Common myeloid progenitor, CD34-positive (primary cell): ENCODE results near the gene CRP.

ENCODE experiments used
- CTCF ChIA-PET: fragments of 350-600 bp; sonication (Branson Sonifier 250); formaldehyde crosslinking; loops from one replicate; lab custom pipeline; 2021; ENCODE audit warnings: antibody characterized with exemption; lab: Charles Lee
- POLR2A ChIA-PET: fragments of 350-600 bp; sonication (Branson Sonifier 250); formaldehyde crosslinking; loops from one replicate; lab custom pipeline; 2021; ENCODE audit warnings: antibody characterized with exemption; lab: Charles Lee
- DNase-seq, 3 donors: peaks; one replicate each; pipeline versions ENCODE4 v3.0.0 to v3.0.0-alpha.2; 2013
- H3K27ac ChIP-seq, 2 experiments: 1 replicate in 1 of 2; 2 replicates in 1 of 2; pipeline ENCODE4 v1.7.0; 2013; ENCODE audit warnings: inconsistent platforms in 2 of 2, low read length in 2 of 2, mild to moderate bottlenecking in 2 of 2, low read depth in 1 of 2, moderate library complexity in 1 of 2; ENCODE audit not compliant: severe bottlenecking in 2 of 2, insufficient read depth in 1 of 2, poor library complexity in 1 of 2
- H3K27me3 ChIP-seq, 5 experiments: replicated peaks in 2 of 5; 1 replicate in 3 of 5; 2 replicates in 2 of 5; pipeline versions ENCODE4 v1.6.1 to v1.7.0; 2013; ENCODE audit warnings: low read length in 4 of 5, mild to moderate bottlenecking in 2 of 5, moderate library complexity in 2 of 5, inconsistent platforms in 1 of 5; ENCODE audit not compliant: insufficient read depth in 5 of 5, control insufficient read depth in 4 of 5
- H3K36me3 ChIP-seq, 4 experiments: 1 replicate in 2 of 4; 2 replicates in 2 of 4; pipeline versions ENCODE4 v1.6.1 to v1.7.0; 2013; ENCODE audit warnings: low read length in 3 of 4, control low read depth in 1 of 4, mild to moderate bottlenecking in 1 of 4; ENCODE audit not compliant: control insufficient read depth in 4 of 4, insufficient read depth in 4 of 4
- H3K4me1 ChIP-seq, 4 experiments: 1 replicate in 3 of 4; 2 replicates in 1 of 4; pipeline versions ENCODE4 v1.6.1 to v1.7.1; 2013; ENCODE audit warnings: low read length in 3 of 4, mild to moderate bottlenecking in 3 of 4, control low read depth in 1 of 4, inconsistent platforms in 1 of 4, moderate library complexity in 1 of 4; ENCODE audit not compliant: control insufficient read depth in 4 of 4, insufficient read depth in 4 of 4; ENCODE audit errors: control extremely low read depth in 1 of 4
- H3K4me3 ChIP-seq, 7 experiments: 1 replicate in 4 of 7; 2 replicates in 3 of 7; pipeline versions ENCODE4 v1.5.1 to v1.7.0; 2013; ENCODE audit warnings: mild to moderate bottlenecking in 7 of 7, low read length in 6 of 7, moderate library complexity in 6 of 7, inconsistent platforms in 2 of 7, low read depth in 2 of 7, control low read depth in 1 of 7; ENCODE audit not compliant: insufficient read depth in 4 of 7, control insufficient read depth in 1 of 7; ENCODE audit errors: extremely low read depth in 1 of 7
- H3K9me3 ChIP-seq, 5 experiments: 1 replicate in 4 of 5; 2 replicates in 1 of 5; pipeline versions ENCODE4 v1.6.1 to v1.7.1; 2013; ENCODE audit warnings: low read length in 4 of 5, mild to moderate bottlenecking in 2 of 5, inconsistent platforms in 1 of 5, low read depth in 1 of 5, moderate library complexity in 1 of 5; ENCODE audit not compliant: control insufficient read depth in 4 of 5, insufficient read depth in 2 of 5; ENCODE audit errors: control extremely low read depth in 1 of 5
- WGBS: methylation state at CpG from one replicate; pipeline ENCODE4 v1.1.5; 2013; ENCODE audit not compliant: insufficient coverage; 5-methylcytosine and 5-hydroxymethylcytosine counted together

Gene CRP

DNA sequence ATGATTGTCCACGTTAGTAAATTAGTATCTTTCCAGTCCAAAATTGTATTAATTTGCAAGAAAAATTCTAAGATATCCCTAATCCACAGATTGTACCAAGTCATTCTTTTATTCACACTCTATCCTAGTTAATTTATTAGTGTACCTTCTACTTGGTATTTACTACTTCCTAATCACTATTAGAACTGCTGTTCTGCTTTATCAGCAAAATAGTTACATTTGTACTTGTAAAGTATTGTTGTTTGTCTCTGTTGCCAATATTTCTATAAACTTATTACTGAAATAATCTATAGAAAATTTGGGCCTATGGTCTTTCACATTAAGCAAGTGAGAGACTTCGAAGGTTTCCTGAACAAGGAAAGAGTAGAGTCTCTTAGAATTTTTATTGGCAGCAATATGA, 5.6 kb upstream of the CRP start:
- H3K27ac ChIP-seq: no peak overlapping the region
- no peak for DNase-seq
- H3K4me1 ChIP-seq: no peaks in the 10 kb centered on the region
- H3K9me3 ChIP-seq: peaks cover 2 to 36% (median 16%) of the 10 kb centered on the region in 5 experiments
- no peaks in the 10 kb centered on the region for H3K36me3 ChIP-seq
- CTCF ChIA-PET: no interaction called here
- 80% methylated on average over 1 of the region's 2 CpGs for WGBS
- H3K4me3 ChIP-seq: no peak overlapping the region
- POLR2A ChIA-PET: no interaction called here
- no peaks in the 10 kb centered on the region for H3K27me3 ChIP-seq

- CTCF ChIA-PET: no interaction called here
- 100% methylated on average over 1 of the region's 1 CpG for WGBS
Observed at GRCh38 chr1:159715855-159716254, 1.5 kb upstream of the CRP start.

DNA sequence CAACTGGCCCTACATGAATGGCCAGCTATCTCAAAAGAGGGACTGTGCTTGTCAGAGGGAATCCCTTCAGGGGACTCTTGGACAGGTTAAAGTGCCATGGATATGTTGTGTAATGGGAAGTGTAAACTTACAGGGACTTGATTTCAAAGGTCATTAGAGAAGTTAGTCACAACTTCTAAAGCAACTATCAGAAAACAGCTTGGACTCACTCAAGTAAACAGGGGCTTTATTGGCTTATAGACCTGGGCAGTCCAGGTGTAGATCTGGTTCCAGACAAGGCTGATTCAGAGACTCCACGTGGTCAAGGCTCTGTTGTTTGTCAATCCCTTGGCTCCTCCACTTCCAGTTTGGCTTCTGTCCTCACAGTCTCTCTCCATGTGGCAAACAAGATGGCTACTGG, 2.3 kb downstream of the CRP start:
- no peaks in the 10 kb centered on the region for H3K9me3 ChIP-seq
- no peak for DNase-seq
- ChIA-PET CTCF (no interaction called here), POLR2A (no interaction called here)
- H3K27me3 ChIP-seq: no peaks in the 10 kb centered on the region
- H3K36me3 ChIP-seq: no peaks in the 10 kb centered on the region
- no peak overlapping the region for H3K4me3 ChIP-seq
- H3K4me1 ChIP-seq: peaks cover 0 to 9% (median 0%) of the 10 kb centered on the region in 4 experiments
- 100% methylated on average over 1 of the region's 1 CpG for WGBS
- no peak overlapping the region for H3K27ac ChIP-seq

More at GRCh38 chr1:159715855-159716254, 1.5 kb upstream of the CRP start:
- Histone ChIP-seq H3K27me3 (no peaks in the 10 kb centered on the region), H3K9me3 (peaks cover 0 to 20% (median 11%) of the 10 kb centered on the region in 5 experiments), H3K27ac (no peak overlapping the region), H3K4me1 (no peaks in the 10 kb centered on the region), H3K4me3 (no peak overlapping the region), H3K36me3 (no peaks in the 10 kb centered on the region)
- no peak for DNase-seq
- POLR2A ChIA-PET: no interaction called here

GRCh38 chr1:159707472-159708260, 6.7 kb downstream of the CRP start:
- Histone ChIP-seq H3K27me3 (no peaks in the 10 kb centered on the region), H3K4me3 (no peak overlapping the region)
- POLR2A ChIA-PET: interaction anchor here (1.0 kb wide), 1 partner anchor 12 kb away, joined by 3 read pairs; no protein-coding TSS in a partner anchor

DNA sequence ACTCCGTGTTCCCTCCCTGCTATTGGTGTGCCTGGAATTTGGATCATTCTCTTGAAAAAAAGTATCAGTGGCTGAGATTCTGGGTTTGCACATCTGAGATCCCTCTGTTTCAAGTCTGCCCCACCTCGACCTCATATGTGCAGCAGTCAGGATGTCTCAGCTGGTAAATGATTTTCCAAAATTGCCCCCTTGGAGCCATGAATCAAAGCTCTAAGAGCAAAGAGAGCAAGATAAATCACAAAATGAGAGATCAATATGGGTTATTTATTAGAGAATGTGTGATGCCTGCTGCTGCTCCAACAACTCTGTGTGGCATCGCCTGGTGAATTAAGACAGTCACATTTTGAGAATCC, 8.5 kb downstream of the CRP start:
- WGBS: 67% methylated on average over 3 of the region's 3 CpGs
- CTCF ChIA-PET: no interaction called here
- Histone ChIP-seq H3K27me3 (no peaks in the 10 kb centered on the region), H3K4me1 (peaks cover 0 to 9% (median 0%) of the 10 kb centered on the region in 4 experiments), H3K4me3 (no peak overlapping the region), H3K27ac (no peak overlapping the region), H3K36me3 (no peaks in the 10 kb centered on the region), H3K9me3 (no peaks in the 10 kb centered on the region)
- no peak for DNase-seq
- POLR2A ChIA-PET: no interaction called here

More at GRCh38 chr1:159707472-159708260, 6.7 kb downstream of the CRP start:
- no peaks in the 10 kb centered on the region for H3K36me3 ChIP-seq
- H3K9me3 ChIP-seq: no peaks in the 10 kb centered on the region
- CTCF ChIA-PET: no interaction called here
- H3K27ac ChIP-seq: no peak overlapping the region
- WGBS: 75% methylated on average over 1 of the region's 6 CpGs
- DNase-seq: peak; percentile 4 to 79 (median 73)
- H3K4me1 ChIP-seq: peaks cover 0 to 9% (median 0%) of the 10 kb centered on the region in 4 experiments

- no peak for DNase-seq
- Histone ChIP-seq H3K4me3 (no peak overlapping the region), H3K4me1 (peaks cover 0 to 9% (median 0%) of the 10 kb centered on the region in 4 experiments), H3K36me3 (no peaks in the 10 kb centered on the region), H3K9me3 (no peaks in the 10 kb centered on the region), H3K27ac (no peak overlapping the region), H3K27me3 (no peaks in the 10 kb centered on the region)
- POLR2A ChIA-PET: no interaction called here
- CTCF ChIA-PET: no interaction called here
- WGBS: 96% methylated on average over 5 of the region's 7 CpGs
Observed at GRCh38 chr1:159705251-159705903, 9.0 kb downstream of the CRP start.

GRCh38 chr1:159704481-159704880, 9.9 kb downstream of the CRP start:
- WGBS: 100% methylated on average over 1 of the region's 1 CpG
- DNase-seq: no peak

More at GRCh38 chr1:159704481-159704880, 9.9 kb downstream of the CRP start:
- Histone ChIP-seq H3K4me3 (no peak overlapping the region), H3K27me3 (no peaks in the 10 kb centered on the region), H3K27ac (no peak overlapping the region), H3K4me1 (peaks cover 0 to 9% (median 0%) of the 10 kb centered on the region in 4 experiments), H3K36me3 (no peaks in the 10 kb centered on the region), H3K9me3 (no peaks in the 10 kb centered on the region)
- POLR2A ChIA-PET: no interaction called here
- CTCF ChIA-PET: no interaction called here
